VCaP (cell line): ENCODE measurements around the gene KDF1.

Experiments used
- H3K27ac ChIP-seq: fragments of 450-650 bp; 2 replicates; pipeline ENCODE4 v1.5.1; 2017
- TF ChIP-seq, protein P1 (sequence below): fragments of 450-650 bp; conservative IDR thresholded peaks from 2 replicates; pipeline ENCODE4 v1.5.1; 2017; ENCODE audit warnings: mild to moderate bottlenecking, moderate library complexity

Gene KDF1

DNA sequence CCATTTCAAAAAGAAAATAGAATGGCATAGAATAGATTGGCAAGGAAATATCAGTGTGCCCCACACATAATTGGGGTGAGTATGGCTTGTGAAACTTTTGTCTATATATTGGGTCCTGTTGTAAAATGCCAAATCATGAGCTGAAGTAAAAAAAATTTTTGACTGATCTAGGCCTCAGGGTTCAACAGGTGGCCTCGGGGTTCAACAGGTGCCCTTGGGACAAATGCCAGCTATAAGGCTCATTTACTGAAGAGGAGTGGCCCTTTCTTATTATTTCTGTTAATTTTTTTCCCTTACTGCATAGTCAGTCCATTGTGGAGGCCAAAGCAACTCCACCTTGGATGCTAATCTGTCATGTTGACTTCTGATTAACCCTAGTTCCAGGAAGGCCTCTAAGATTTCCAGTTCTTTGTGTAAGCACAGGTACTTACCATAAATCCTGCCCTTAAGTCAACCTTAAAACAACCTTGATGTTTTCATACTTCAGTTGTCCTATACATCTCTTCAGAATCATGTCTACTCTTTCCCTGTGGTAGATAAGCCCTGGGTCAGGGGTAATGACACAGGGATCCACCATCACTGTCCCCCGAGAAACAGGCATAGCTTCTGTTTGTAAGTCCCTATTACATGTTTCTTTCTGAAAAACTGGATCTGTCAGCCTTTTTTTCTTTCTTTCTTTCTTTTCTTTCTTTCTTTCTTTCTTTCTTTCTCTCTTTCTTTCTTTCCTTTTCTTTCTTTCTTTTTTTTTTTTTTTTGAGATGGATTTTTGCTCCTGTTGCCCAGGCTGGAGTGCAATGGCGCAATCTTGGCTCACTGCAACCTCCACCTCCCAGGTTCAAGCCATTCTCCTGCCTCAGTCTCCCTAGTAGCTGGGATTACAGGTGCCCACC, 16.6 kb upstream of the KDF1 start:
- no peak overlapping the region for H3K27ac ChIP-seq
- TF ChIP-seq, protein P1, sequence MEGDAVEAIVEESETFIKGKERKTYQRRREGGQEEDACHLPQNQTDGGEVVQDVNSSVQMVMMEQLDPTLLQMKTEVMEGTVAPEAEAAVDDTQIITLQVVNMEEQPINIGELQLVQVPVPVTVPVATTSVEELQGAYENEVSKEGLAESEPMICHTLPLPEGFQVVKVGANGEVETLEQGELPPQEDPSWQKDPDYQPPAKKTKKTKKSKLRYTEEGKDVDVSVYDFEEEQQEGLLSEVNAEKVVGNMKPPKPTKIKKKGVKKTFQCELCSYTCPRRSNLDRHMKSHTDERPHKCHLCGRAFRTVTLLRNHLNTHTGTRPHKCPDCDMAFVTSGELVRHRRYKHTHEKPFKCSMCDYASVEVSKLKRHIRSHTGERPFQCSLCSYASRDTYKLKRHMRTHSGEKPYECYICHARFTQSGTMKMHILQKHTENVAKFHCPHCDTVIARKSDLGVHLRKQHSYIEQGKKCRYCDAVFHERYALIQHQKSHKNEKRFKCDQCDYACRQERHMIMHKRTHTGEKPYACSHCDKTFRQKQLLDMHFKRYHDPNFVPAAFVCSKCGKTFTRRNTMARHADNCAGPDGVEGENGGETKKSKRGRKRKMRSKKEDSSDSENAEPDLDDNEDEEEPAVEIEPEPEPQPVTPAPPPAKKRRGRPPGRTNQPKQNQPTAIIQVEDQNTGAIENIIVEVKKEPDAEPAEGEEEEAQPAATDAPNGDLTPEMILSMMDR, result no peak

DNA sequence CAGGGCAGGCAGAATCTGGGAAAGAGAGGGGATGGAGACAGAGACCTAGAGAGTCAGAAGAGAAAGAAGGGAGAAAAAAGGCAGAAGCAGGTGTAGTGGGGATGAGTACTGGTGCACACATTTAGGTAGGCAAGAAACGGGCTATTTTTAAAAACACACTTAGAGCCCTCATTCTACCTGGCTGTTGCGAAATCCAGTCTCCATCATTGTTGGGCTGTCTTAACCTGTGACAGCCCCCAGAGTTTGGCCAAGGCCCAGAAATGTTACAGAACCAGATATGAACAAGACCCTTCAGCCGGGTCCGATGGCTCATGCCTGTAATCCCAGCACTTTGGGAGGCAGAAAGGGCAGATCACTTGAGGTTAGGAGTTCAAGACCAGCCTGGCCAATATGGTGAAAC, 12.6 kb upstream of the KDF1 start:
- no peak overlapping the region for H3K27ac ChIP-seq
- TF ChIP-seq, protein P1, result no peak

DNA sequence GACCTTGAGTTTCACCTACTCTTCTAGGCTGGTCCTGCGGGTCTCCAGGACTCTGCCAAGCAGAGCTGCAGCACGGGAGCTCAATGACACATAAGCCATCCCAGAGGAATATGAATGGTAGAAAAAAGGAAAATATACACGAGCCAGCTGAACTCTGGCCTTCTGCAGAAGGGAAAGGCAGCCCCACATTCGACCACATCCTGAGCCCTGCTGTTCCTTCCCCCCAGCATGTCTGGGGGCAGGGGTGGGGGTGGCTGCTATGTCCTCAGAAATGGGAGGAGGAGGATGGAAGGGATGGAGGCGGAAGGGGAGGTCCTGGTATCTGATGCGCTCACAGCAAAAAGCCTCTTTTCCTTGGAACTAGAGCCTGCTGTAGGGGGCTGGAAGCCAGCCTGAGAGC, 12.1 kb upstream of the KDF1 start:
- TF ChIP-seq, protein P1, result no peak
- no peak overlapping the region for H3K27ac ChIP-seq

DNA sequence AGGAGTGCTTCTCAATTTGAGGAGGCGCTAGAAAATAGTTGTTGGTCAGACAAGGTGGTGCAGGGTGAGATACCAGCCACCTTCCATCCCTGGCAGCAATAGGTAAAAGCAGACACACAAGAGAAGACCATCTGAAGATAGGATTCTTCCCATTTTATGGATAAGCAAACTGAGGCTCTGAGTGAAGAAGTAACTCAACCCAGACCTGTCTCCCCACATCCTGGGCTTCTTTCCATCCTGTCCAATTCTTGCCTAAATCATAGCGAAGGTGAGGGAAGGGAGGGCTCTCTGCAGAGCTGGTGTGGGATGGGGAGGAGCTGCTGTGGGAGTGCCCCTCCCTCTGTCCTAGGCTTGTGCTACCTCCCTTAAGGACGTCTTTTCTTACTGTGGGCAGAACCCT, 11.3 kb upstream of the KDF1 start:
- H3K27ac ChIP-seq, result no peak overlapping the region
- TF ChIP-seq, protein P1, result no peak

DNA sequence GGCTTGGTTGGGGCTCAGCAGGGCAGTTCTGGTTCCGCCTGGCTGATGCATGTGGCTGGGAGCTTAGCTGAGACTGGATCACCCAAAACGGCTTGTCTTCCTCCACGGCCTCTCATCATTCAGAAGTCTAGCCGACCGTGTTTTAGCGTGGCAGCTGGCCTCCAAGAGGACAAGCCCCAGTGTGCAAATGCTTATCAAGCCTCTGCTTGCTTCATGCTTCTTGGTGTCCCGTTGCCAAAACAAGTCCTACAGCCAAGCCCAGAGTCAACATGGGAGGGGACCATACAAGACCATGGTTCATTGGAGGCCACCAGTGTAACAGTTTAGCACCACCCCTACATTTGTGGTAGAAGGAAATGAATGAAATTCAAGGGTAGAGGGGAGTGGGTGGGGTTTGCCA, 10.5 kb upstream of the KDF1 start:
- TF ChIP-seq, protein P1, result no peak
- no peak overlapping the region for H3K27ac ChIP-seq

DNA sequence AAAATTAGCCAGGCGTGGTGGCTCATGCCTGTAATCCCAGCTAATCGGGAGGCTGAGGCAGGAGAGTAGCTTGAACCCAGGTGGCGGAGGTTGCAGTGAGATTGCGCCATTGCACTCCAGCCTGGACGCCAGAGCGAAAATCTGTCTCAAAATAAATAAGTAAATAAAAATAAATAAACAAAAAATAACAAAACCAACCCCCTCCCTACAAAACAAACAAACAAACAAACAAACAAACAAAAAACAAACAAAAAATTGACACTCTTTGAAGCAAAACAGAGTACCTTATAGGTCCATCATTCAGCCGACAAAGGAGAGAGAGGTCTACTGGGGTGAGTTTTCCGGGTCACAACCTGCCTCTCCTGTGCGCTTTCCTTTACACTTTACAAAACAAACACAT, 5.4 kb upstream of the KDF1 start:
- no peak overlapping the region for H3K27ac ChIP-seq
- TF ChIP-seq, protein P1, result no peak

DNA sequence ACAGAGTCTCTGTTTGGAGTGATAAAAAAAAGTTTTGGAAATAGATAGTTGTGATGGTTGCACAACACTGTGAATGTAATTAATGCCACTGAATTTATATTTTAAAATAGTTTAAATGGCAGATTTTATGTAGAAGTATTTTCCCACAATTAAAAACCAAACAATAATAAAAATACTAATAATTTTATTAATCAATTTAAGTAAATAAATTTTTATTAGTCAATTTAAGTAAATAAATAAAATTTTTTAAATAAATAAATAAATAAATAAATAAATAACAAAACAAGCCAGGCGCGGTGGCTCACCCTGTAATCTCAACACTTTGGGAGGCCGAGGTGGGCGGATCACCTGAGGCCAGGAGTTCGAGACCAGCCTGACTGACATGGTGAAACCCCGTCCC, 4.9 kb upstream of the KDF1 start:
- TF ChIP-seq, protein P1, result no peak

More for the DNA sequence above, 4.9 kb upstream of the KDF1 start:
- no peak overlapping the region for H3K27ac ChIP-seq
